Measurements from ENCODE around the gene UQCC2.

- TF ChIP-seq CTCF (conservative IDR thresholded peaks at IDR 0.05 in 1 of 2, IDR thresholded peaks at IDR 0.05 in 1 of 2; ENCODE audit: extremely low read depth in 1 of 2, insufficient read depth in 1 of 2, low read depth in 1 of 2, low read length in 2 of 2), result no peak
- TF ChIP-seq EZH2 (IDR thresholded peaks at IDR 0.05; ENCODE audit: borderline replicate concordance, low read length), result no peak
These were observed 18.7 kb downstream of the UQCC2 start for GRCh38 chr6:33692760-33693158.

Data from mammary epithelial cell (primary cell).